HG03045 (cell line): ENCODE measurements around the gene BCLAF1.
"Not testable (repeated sequence)": the region's sequence is repeated elsewhere in the genome, so short reads cannot be mapped to it uniquely, and the experiment has no call there.

Experiments
- ATAC-seq: cut with Tn5 transposase; IDR thresholded peaks from one replicate; pipeline ENCODE4 v1.9.1; 2021; ENCODE audit warnings: mild to moderate bottlenecking, moderate library complexity; ENCODE audit not compliant: unreplicated experiment

BCLAF1 gene

DNA sequence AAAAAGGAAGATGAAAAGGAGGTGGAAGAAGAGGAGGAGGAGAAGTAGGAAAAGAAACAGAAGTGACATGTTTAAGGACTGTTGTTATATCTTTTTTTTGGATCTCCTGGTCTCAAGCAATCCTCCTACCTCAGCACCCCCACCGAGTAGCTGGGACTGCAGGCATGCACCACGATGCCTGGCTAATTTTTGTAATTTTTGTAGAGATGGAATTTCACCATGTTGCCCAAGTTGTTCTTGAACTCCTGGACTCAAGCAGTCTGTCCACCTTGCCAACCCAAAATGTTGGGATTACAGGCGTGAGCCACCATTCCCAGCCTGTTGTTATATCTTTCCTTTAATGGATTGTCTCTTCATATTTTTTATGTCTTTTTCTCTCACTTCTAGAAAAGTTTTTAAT lies 19.5 kb upstream of the BCLAF1 start:
- ATAC-seq = no peak

DNA sequence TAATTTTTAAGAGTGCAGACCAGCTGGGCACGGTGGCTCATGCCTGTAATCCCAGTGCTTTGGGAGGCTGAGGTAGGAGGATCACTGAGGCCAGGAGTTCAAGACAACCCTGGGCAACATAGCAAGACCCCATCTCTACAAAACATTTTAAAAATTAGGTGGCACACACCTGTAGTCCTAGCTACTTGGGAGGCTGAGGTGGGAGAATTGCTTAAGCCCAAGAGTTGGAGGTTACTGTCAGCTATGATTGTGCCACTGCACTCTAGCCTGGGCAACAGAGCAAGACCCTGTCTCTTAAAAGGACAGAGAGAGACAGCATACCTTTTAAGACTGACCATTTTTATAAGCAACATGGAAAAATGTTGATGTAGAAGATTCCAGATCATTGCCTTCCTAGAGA lies 18.8 kb upstream of the BCLAF1 start:
- not testable (repeated sequence) for ATAC-seq

DNA sequence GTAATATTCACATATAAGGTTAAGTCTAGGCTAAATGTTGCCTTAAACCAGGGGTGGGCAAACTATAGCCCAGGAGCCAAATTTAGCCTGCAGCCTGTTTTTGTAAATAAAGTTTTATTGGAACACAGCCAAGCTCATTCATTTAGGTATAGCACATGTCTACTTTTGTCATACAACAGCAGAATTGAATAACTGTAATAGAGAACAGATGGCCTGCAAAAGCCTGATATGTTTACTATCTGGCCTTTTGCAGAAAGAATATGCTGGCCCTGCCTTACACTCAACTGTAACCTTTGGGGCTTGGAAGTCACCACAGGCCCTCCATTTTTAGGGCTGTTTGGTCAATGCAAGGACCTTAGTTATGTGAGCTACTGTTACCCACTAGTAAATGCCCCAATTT lies 17.7 kb upstream of the BCLAF1 start:
- ATAC-seq = no peak

DNA sequence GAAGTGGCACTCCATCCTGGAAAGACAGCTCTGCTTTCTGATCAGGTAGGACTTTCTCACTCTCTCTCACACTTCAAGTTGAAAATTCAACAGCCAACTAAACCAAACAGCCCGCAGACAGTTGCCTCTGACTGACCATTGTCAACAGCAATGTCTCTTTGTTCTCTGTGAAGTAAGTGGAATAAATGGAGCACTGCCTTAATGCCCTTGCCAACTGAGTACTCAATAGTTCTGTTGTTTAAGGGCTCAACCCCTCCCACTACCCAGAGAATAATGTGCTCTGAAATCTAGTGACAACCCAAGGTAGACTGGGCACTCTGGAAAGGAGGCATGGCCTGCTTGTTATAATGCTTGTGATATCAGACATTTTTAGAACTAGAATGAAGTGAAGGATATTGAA lies 16.8 kb upstream of the BCLAF1 start:
- no peak for ATAC-seq

DNA sequence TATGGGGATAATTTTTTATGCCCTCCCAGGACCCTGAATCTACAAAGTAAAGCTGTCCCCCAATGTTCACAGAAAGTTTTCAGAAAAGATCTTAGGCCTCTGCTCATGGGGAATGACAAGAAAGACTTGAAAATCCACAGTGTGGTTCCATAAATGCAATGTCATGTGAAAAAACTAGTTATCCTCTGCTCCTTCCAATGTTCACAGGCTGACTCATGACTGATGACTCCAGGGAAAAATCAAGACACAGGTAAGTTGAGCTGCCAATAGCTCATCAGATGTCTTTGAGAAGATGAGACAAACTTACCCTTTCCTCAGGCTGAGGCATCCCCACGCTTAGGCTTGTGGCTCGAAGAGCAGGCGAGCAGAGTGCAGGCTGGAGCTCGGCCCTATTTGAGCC lies 14.8 kb upstream of the BCLAF1 start:
- ATAC-seq = no peak

DNA sequence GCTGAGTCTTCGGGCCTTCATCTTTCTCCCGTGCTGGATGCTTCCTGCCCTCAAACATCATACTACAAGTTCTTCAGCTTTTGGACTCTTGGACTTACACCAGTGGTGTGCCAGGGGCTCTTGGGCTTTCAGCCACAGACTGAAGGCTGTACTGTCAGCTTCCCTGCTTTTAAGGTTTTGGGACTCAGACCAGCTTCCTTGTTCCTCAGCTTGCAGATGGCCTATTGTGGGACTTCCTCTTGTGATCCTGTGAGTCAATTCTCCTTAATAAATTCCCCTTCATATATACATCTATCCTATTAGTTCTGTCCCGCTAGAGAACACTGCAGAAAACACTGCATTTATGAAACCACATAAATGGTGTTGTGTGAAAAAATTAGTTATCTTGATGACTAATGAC lies 13.9 kb upstream of the BCLAF1 start:
- ATAC-seq = no peak

DNA sequence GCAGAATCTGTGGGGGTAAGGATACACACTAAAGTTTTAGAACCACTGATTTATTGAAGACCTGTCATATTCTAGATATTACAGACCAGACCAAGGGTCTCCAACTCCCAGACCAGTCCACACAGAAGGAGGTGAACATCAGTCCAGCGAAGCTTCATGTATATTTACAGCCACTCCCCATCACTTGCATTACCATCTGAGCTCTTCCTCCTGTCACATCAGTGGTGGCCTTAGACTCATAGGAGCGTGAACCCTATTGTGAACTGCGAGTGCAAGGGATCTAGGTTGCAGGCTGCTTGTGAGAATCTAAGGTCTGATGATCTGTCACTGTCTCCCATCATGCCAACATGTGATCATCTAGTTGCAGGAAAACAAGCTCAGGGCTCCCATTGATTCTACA lies 5.0 kb upstream of the BCLAF1 start:
- ATAC-seq = no peak

DNA sequence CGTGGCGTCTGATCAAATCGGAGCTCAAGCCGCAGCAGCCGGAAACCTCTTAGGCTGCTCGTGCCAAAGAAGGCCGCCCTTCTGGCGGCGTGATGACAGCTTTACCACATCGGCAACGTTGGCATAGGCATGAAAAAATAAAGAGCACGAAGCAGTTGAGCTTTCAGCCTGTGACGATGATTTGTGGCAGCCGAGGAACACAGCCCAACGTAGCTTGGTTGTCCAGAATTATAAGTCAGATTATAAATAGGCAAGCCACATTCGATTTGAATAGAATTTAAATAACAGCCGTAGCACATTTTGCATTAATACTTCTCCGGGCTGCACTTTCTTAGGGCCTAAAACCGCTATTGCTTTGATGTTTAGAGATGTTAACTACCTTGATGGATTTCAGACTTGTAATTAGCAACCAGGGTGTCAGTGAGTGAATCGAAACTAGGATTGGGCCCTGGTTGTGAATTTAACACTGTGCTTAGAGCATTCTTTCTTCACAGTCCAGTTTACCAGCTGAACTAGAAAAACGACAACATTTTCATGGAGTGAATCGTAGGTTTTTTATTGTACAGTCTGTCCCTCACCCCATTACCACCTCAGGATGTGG lies 864 bp upstream of the BCLAF1 start:
- peak; percentile 17 for ATAC-seq

DNA sequence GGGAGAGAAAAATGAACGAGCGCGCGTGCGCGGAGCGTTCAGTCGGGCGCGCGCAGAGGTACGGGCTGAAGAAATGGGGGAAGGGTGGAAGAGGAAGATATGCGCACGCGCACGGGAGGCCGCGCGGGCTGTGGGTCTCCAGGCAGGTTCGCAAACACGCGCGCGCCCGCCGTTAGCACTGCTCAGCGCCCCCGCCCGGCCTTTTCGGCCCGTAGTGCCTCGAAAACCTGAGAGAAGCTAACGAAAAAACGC lies 393 bp downstream of the BCLAF1 start:
- peak; percentile 47 for ATAC-seq

DNA sequence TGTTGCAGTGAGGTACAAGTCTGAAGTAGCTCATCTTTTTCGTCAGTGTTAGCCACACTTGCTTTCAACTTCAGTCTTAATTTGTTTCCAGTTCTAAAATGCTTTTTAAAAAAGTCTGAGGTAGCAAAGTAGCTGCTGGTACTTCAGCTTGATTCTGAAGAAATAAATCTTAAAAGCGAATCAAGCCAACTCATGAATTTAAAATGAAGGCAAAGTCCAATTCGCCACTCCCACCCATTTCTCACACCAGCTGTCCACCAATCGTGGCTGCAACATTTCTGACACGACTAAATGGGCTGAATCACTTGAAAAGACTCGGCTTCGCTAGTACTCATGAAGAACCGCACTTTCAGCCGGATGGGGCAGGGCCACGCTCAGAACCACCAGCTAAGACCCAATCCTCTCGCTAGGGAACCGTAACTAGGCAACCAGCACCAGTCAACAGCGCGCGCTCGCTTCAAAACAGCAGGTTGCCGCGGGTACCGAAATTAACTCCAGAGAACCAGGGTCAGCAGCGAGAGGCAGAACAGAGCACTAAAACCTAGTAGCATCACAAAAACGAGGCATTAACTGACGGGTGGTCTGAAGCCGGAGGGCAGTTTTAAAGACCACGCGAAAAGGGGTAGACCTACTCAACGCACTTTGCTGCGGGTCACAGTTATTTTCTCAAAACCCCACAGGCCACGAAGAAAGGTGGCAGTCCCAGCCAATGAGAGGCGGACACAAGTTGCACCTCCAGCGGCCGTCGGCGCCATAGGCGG lies 900 bp downstream of the BCLAF1 start:
- peak; percentile 39 for ATAC-seq

DNA sequence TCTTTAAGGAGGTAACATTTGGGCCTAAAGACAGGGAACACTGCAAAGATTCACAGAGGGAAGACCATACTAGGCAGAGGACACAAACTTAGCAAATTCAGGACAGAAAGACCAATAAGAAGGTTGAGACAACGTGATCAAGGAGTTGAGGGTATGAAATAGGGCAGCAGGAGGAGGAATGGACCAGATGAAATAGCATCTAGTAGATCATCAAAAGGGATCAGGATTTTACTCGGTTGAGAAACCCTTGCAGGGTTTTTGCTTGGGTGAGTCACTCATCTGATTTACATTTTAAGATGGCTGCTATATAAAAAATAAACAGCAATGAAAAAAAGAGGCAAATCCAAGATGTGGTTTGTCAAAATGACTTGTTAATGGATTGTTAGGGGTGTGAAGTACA lies 4.7 kb downstream of the BCLAF1 start:
- ATAC-seq = no peak

DNA sequence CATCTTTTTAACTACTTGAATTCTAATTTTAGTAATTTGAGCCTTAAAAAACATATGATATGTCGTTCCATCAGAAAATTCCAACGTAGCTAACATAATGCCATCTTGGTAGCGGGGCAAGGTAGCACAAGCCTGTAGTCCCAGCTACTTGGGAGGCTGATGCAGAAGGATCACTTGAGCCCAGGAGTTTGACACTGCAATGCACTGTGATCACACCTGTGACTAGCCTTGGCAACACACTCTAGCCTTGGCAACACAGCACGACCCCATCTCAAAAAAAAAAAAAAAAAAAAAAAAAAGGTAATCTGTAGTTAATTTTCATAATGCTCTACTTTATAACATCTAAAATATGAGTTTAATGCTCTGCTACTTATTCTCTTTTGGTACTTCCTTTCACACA lies 6.7 kb downstream of the BCLAF1 start:
- ATAC-seq = no peak

DNA sequence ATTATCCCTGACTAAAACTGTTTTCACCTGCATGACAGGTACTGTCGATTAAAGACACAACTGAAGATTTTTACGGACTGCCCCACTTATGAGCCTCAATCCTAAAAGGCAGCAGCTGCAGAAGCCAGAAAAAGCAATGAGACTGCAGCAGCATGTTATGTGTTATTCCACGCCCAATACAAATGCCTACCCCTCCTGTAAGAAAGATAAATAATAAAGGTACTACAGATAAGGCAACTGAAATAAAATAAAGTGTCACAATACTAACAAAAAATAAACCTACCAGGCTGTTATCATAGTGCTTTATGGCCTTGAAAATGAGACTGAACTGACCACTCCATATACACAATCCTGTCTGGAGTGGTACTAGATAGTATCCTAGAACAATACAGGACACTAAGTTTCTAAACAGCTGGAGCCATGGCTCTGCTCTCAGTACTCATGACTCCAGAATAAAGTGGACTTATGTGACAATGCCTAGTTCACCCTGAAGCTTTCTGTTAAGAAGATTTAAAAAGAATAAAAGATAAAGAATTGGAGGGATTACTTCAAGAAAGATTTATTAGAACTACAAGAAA lies 9.5 kb downstream of the BCLAF1 start:
- ATAC-seq = no peak

DNA sequence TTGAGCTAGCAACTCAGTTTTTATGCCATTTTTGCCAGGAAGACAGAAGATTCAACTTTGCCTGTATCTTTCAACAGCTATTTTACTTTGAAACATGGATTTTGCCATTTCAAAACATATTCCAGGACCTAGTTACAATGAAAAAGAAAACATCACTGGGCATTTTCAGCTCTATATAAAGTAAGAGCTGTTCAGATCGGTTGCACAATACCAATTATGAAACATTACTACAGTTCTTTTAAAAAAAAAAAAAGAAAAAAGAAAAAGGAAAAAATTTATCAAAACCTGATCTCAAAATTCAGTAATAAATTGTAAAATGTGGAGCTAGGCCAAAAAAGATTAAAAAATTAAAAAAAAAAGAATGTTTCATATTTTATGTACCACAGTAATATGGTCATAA lies 15.6 kb downstream of the BCLAF1 start:
- no peak for ATAC-seq

DNA sequence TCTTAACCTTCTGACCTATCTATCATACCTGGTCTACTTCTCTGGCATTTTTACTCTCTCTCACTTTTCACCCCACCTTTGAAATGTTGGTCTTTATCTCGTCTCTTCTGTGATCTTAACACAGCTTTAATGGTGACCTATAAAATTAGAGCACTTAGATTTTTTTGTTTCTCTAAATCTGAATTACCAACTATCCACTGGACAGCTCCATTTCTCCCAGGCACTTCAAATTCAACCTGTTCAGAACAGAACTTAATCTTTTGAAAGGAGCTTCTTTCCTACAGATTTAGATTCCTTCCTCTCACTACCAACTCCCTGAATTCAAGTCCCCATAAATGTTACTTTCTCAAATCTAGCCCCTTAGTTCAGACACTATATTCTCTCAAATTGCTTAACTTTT lies 24.5 kb downstream of the BCLAF1 start:
- ATAC-seq = no peak

DNA sequence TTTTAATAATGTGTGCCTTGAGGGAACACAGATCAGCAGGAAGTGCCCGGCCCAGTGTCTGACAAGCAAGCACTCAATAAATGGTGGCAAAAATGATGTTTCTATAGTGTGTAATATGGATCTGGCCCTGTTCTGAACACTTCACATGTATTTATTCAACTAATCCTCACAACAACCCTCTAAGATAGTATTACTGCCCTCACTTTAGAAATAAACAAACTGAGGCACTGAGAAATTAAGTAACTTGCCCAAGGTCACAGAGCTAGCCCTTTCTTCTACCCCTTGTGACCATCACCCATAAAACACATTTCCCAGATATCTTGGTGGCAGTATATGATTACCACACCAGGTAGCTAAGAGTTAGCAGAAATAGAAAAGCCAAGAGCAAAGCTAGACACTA lies 26.7 kb downstream of the BCLAF1 start:
- no peak for ATAC-seq

DNA sequence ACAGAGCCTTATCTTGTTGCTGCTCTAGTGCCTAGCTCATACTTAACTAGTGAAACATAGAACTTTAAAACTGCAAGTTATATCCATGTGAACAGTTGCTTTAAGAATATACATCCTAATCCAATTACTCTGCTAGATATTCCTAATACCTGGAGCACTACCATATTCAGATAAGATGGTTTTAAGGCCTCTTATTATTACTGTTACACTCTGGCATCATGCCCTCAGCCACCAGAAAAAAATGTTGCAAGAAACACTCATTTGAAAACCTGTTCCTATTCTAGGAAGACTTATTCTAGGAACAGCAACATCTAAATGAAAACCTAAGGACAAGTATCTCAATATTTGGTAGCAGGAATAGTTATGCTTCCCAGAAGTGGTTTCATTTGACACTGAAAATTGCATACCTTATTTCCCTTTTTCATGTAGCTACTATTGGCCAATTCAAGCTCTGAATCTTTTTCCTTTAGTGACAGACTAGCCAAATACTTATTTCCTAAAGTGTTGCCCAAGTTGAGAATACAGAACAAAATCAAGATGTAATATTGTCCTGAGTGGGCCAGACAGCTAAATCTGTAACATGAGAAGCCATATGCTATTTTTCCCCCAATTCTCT lies 34.7 kb downstream of the BCLAF1 start:
- ATAC-seq = no peak

DNA sequence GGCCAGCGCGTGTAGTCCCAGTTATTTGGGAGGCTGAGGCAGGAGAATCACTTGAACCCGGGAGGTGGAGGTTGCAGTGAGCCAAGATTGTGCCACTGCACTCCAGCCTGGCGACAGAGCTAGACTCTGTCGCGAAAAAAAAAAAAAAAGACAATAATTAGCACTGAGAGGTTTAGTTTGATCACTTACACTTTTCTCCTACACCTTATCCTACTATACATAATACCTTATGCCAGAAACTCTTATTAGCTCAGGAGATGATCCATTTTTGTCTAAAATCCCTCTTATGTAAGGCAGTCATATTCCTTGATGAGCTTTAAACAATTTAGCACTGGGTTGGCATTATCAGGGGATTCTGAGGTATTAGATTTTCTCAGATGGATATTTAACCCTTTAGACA lies 35.9 kb downstream of the BCLAF1 start:
- no peak for ATAC-seq

DNA sequence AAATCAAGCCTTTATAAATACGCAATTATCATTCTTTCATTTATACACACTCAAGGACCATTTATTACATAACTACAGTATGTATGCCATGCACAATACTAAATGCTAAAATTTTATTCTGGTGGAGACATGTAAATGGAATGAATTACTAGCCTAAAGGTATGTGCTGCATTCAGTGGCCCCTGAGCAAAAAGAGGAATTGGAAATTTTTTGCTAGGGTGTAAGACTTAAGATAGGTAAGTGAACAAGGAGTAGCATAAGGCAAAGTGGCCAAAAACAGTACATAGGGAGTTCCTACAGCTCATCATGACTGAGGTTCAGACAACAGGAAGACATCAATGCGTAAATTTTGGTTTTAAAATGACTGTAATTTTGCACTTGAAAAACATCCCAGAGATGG lies 37.2 kb downstream of the BCLAF1 start:
- ATAC-seq = no peak

DNA sequence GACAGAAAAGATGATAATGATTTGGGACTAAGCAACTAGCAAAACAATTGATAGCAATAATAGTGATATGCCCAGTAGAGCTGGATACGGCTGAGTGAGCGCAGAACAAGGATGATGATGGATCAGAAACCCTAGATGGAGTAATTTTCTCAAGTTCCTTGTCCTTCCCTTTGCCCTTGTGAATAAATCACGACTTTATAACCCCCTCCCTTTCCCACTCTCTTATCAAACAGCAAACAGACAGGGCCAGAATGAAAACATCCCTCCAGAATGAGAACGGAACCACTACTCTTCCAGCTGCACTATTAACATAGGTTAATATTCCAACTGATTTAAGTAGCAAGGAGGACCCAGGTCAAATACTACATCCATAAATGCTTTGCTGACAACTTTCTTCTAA lies 38.3 kb downstream of the BCLAF1 start:
- ATAC-seq = no peak

DNA sequence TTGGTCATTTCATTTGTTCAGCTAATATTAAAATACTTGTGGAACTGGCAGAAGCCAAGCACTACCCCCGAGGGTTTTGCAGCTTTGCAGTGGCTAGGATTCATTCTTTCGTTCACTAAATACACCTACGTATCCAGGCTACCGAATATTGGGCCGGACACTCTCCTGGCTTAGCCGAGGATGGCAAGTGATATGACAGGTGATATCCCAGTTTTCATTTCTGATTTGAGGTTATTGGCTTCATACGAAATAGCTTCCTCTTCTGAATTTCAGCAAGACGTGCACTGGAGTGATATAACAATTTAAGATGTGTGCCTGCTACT lies 39.0 kb downstream of the BCLAF1 start:
- peak; percentile 15 for ATAC-seq

DNA sequence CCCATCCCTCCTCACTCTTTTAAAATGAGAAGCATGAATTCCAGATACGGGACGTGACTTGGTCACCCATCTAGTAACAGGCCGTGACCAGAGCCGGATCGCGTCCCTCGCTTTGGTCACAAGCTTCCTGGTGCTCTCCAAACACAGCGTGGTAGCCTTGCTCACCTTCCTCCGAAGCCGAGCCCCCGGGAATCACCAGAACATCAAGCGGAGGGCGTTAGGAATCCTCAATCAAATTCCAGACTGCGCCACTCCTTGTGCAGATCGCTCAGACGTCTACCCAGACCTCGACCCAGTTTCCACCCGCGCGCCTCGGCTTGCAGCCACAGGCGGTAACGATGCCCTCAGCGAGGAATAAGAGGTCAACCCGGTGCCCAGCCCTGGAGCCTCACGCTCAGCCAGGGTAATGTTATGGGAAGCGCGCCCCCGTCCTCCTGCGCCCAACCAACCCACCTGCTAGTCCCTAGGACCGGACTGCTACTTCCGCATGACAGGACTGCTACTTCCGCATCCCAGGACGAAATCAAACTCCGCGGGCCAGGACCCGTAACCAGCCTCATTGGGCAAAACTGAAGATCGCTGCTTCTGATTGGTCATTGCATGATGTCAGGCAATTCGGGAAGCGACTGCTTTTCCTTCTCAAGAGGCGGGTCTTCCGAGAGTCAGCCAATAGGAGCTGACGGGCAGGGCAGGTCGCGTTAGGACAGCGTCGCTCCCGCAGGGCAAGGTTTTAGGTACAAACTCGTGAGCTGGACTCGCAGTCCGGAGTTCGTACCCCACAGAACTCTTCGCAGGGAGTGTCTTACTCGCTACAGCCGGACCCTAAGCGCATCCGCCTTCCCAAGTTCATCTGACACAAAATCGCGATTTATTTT lies 39.6 kb downstream of the BCLAF1 start, which contains the start of gene MTFR2:
MTFR2 (minus strand) TSS at position 501 of the 875 bp plus-strand sequence. CDS start 1,212 bp downstream, outside the sequence.
- peak; percentile 97 for ATAC-seq
